Bronchial epithelial cell (primary cell): ENCODE results near the gene PPIF. TPM values are rescaled to one million over a fixed set of nuclear protein-coding genes. Genes with fewer than 3 reads are reported as not detected.
A peak's percentile ranks its signal among the peaks of the same experiment; 100 is the strongest.

Experiments
- DNase-seq: peaks from one replicate; pipeline ENCODE4 v3.0.0-alpha.2; 2010; ENCODE audit warnings: low read depth
- FAIRE-seq: peaks from 2 replicates; lab custom pipeline; 2011; peaks lifted over from hg19 to GRCh38; lab: Jason Lieb, UNC
- H3K27me3 ChIP-seq: 2 replicates; pipeline ENCODE4 v1.5.1; 2011; ENCODE audit warnings: low read length; ENCODE audit not compliant: control insufficient read depth, insufficient read depth
- H3K36me3 ChIP-seq: 2 replicates; pipeline ENCODE4 v1.5.1; 2011; ENCODE audit warnings: low read length; ENCODE audit not compliant: control insufficient read depth, insufficient read depth
- H3K4me3 ChIP-seq: 2 replicates; pipeline ENCODE4 v1.5.1; 2011; ENCODE audit warnings: mild to moderate bottlenecking, low read depth, low read length, control low read depth
- CTCF ChIP-seq: IDR thresholded peaks from 2 replicates; pipeline ENCODE4 v1.5.1; 2011; ENCODE audit warnings: mild to moderate bottlenecking, moderate library complexity, low read length, control low read depth, inconsistent platforms; ENCODE audit not compliant: insufficient read depth, severe bottlenecking
- total RNA-seq: library from RNA; depleted of rRNA; stranded (reverse); fragments of >200 nt; gene quantifications from 2 replicates; pipeline ENCODE4 v1.2.1, GENCODE V29; 2014

PPIF gene
- total RNA-seq, 1 donor from 2014 or later: 27.1 TPM

- no peak for TF ChIP-seq CTCF
- Histone ChIP-seq H3K36me3 (peaks cover 58% of the 10 kb centered on the region), H3K4me3 (no peak overlapping the region), H3K27me3 (no peaks in the 10 kb centered on the region)
- peak; percentile 7 for FAIRE-seq
- no peak for DNase-seq
Measured at GRCh38 chr10:79308016-79308415, 39.3 kb upstream of the PPIF start.

DNA sequence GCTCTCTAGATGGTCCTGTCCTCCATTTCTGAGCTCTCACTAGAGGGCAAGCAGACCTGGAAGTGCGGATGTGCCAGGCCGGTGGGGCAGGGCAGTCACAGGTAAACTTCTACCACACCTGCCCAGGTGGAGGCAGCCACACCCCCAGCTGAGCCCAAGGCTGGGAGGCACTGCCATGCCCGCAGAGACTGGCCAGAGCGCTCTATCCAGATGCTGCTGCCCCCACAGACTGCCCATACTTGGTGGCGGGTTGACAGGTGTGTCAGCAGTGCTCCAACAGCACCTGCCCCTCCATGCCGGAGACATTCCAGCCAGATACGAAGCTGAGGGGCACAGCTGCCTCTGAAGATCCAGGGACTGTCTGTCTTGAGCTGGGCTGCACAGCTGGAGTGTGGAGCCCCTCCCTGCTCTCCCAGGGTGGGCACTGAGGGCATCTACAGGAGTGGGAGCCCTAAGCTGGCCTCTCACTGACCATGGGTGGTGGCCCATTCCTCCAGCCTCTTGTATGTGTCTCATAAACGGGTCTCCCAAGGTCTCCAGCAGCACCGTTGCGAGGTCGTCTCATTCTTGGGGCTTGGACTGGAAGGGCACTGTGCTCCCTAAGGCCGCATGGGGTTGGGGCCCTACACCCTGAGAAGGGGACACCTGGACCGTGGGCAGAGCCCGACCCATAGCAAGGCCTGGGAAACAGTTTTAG lies 38.2 kb upstream of the PPIF start:
- no peaks in the 10 kb centered on the region for H3K27me3 ChIP-seq
- no peak overlapping the region for H3K4me3 ChIP-seq
- TF ChIP-seq CTCF: no peak
- DNase-seq (no peak), FAIRE-seq (no peak)
- H3K36me3 ChIP-seq: peaks cover 59% of the 10 kb centered on the region

DNA sequence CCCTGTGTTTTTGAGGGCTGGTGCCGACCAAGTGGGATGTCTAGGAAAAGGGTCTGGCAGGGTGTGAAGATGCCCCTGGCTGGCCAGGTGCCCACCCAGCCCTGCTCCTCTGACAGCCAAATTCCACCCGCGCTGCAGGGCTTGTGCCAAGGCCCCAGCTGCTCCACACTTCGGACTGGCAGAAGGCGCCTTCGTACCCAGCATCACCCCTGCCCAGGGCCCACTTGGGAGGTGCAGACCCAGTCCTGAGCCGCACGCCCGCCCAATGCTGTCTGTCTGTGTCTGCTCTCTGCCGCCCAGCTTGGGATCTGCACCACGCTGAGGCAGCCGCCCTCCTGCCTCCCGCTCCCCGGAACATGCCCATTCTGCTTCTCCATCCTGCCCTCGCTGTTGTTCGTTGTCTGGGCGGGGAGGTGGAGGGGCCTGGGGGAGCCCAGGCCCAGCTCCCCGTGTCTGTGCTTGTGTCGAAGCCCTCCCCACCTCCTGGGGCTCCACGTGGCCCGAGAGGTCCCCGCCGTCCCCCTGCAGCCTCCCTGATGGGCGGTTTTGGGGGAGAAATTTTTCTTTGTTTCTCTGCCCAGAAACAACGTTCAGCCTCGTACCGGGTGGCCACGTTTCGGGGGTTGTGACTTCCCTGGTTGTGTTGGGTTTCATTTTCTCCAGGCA lies 36.9 kb upstream of the PPIF start:
- no peak overlapping the region for H3K4me3 ChIP-seq
- DNase-seq (no peak), FAIRE-seq (no peak)
- H3K27me3 ChIP-seq: no peaks in the 10 kb centered on the region
- TF ChIP-seq CTCF: no peak
- H3K36me3 ChIP-seq: peaks cover 49% of the 10 kb centered on the region

DNA sequence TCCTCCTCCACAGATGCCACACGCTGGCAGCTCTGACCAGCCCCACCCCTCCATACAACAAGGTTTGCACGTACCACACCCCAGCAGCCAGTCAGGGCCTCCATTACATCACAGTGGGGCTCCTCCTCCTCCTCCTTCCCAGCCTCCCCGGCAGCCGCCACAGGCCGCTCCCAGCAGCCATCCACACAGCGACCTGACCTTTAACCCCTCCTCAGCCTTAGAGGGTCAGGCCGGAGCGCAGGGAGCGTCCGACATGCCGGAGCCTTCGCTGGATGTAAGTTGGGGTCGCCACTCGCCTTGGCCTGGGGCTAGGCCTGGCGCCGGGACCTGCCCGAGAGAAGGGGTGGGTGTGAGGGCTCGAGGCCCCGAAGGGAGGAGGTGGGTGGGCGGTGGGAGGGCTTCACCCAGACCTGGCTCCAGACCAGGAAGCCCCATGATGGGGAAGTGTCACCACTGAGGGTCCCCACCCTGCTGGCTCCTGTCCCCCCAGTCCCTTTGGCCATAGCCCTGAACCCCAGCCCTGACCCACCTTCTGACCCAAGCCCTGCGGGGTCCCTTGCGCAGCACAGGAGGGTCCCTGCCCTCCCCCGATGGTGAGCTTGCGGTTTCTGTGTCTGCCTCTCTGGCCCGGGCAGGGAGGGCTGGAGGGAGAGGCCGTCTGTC lies 36.2 kb upstream of the PPIF start:
- TF ChIP-seq CTCF: no peak
- peaks cover 43% of the 10 kb centered on the region for H3K36me3 ChIP-seq
- FAIRE-seq (no peak), DNase-seq (no peak)
- H3K4me3 ChIP-seq: no peak overlapping the region
- H3K27me3 ChIP-seq: no peaks in the 10 kb centered on the region

DNA sequence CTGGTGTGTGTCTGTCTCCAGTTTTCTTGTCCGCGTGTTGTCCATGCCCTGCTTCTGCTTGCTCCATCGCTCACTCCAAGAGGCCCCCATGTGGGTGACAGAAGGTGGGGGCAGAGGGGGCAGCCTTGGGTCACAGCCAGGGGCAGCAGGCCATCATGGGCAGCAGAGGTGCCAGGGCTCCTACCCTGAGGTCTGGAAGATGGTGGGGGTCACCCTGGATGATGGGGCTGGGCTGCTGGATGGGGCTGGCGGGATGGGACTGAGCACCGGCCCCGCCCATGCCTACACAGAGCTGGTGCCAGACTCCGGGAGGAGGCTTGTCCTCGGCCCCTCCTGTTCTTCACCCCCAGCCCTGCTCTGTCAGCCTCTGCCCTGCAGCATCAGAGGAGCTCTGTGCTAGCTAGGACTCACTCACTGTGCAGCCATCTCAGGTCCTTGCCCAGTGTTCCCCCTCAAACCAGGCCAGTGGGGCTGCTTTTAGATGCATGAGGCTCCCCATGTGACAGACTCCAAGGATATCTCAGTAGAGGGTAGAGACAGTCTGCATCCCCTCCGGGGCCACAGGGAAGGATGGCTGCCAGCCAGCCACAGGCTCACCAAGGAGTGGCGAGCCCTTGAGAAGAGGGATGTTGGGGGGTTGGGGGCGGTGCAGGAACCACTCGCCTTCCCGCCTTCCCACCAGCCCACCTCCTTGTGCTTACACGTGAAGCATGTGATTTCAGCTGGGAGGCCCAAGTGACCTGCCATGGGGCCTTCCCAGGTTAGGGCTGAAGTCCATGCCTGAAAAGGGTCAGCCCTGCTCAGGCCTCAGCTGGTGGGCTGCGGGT lies 35.5 kb upstream of the PPIF start:
- no peak for TF ChIP-seq CTCF
- DNase-seq: no peak
- no peak for FAIRE-seq
- peaks cover 36% of the 10 kb centered on the region for H3K36me3 ChIP-seq
- H3K27me3 ChIP-seq: no peaks in the 10 kb centered on the region
- no peak overlapping the region for H3K4me3 ChIP-seq
